ENCODE results near the gene EML3.
A peak's percentile ranks its signal among the peaks of the same experiment; 100 is the strongest.
"Not testable (repeated sequence)": the region's sequence is repeated elsewhere in the genome, so short reads cannot be mapped to it uniquely, and the experiment has no call there.

The EML3 gene

DNA sequence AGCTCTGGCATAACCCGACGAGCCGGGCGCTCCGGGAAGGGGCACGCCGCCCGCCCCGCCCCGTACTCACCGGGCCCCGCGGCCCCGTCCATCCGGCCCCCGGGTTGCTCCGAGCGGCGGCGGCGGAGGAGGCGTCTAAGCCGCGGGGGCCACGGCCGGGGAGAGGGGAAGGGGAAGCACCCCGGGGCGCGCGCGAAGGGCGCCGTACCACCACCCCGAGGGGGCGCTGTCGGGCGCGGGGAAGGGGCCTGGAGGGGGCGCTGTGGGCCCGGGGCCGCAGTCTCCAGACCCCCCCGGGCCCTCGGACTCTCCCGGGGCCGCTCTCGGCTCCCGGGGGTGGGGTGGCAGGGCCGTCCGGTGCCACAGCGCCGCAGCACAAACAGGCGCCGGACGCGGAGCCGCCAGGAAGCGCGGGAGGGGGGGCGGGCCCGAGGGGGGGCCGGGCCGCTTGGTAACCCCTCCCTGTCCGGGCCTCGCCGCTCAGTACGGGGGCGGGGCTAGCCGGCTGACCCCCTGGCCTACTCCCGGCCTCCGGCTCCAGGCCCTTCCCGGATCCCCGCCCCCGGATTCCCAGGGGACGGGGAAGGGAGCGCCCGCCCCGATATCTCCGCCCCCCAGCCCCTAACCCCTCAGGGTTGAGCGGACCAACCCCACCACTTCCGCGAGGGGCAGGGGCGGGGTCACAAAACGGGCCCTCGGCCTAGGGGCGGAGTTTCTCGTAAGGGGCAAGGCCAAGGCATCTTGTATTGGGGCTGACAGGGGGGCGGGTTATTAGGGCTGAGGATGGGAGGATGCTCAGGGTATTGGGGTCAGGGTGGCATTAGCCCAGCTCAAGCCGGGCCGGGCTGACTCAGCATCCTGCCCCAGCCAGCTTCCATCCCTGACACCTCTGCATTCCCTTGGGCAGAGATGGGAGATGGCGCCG, at the start of gene EML3, which contains the start of gene ROM1:
Gene EML3, minus strand, starts transcription at position 410 of the 925 bp plus-strand sequence. Its CDS starts 318 bp downstream, at position 92.
Gene ROM1, plus strand, starts transcription at position 892 of the 925 bp plus-strand sequence. Its CDS starts 25 bp downstream, at position 917.
- peak; percentile 92 for DNase-seq (ENCODE audit: low spot score)

DNA sequence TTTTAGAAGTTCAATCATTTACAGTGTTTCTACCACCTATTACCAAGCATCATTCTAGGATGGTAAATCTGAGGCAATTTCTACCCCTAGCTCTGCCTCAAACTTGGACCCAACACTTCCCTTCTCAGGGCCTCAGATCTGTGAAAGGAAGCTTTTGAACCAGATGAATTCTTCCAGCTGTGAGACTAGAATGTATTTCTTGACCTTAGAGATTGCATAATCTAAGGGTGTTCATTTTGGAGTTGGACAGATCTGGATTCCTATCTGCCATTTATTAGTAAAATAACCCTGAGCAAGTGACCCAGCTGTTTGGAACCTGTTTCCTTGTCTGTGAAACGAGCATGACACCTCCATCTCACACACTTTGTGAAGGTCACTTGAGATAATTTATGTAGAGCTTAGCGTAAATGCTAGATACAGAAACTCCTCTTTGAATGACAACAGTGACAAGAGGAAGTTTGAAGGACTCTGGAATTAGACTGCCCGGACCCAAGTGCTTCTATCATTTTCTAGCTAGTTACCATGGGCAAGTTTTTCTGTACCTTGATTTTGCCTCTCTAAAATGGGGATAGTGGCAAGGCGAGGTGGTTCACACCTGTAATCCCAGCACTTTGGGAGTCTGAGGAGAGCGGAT, 44.3 kb upstream of the EML3 start:
- DNase-seq (ENCODE audit: low spot score) = no peak

GRCh38 chr11:62654297-62654696, 41.7 kb upstream of the EML3 start:
- no peak for DNase-seq (ENCODE audit: low spot score)

DNA sequence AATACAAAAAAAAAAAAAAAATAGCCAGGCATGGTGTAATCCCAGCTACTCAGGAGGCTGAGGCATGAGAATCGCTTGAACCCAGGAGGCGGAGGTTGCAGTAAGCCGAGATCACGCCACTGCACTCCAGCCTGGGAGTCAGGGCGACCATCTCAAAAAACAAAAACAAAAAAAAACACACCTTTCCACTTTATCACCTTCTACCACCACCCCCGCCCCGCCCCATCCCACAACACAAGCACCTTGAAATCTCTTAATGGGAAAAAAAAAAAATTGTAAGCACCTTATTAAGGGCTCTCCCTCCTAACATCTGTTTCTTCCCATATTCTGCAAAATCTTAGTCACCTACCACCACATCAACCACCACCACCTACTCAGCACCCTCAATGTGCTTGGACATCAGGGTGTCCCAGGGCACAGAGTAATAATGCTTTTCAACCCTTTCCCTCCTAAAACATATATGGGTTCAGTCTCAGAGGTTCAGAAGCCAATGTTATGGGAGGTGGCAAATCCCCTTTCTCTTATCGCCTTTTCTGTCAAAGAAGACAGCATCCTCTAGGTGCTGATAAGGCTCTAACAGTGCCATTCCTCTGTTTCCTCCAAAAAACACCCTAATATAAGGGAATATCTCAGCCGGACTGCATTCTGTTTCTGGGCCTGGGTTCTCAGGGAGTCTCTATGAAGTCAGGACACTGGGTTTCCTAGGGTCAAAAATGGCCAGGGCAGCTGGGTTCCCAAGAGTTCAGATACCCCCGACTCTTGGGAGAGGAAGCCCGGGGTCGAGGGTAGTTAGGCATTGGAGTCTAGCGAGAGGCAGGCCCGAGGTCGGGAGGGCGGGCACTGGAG, 39.8 kb upstream of the EML3 start:
- peak; percentile 77 for DNase-seq (ENCODE audit: low spot score)

GRCh38 chr11:62650283-62650682, 37.7 kb upstream of the EML3 start:
- not testable (repeated sequence) for DNase-seq (ENCODE audit: low spot score)

GRCh38 chr11:62649486-62649885, 36.9 kb upstream of the EML3 start:
- DNase-seq (ENCODE audit: low spot score) = no peak

GRCh38 chr11:62648967-62649364, 36.4 kb upstream of the EML3 start:
- no peak for DNase-seq (ENCODE audit: low spot score)

DNA sequence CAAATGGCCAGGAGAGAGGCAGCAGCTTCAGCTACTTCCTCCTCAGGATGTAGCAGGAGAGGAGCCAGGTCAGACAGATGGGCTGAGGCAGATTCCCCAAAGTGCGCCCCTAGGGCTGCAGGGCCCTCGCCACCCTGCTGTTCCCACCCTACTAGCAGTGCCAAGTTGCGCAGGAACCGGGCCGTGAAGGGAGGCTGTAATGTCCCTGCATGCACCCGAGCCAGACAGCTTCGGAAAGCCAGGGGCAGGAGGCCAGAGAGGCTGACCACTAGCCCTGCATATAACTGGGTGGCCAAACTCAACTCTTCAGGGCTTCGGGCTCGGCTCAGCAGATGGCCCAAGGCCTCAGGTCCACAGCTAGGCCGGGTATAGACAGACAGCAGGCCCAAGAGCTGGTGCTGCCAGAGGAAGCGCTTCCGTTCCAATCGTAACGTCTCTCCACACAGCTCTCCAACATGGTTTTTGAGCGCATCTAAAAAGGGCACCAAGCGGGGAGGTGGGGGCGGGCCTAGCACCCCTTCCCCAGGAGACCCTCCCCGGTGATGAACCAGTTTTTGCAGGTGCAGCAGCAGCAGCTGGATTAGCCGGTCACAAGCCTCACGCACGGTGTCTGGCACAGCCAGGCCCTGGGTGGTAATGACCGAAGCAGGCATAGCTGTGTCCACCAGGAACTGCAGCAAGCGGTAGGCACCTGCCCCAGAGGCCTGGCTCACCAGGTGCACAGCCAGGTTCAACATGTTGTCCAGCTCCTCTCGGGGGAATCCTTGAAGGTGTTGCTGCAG, 35.8 kb upstream of the EML3 start:
- no peak for DNase-seq (ENCODE audit: low spot score)

GRCh38 chr11:62647609-62648005, 35.0 kb upstream of the EML3 start:
- DNase-seq (ENCODE audit: low spot score) = no peak

- no peak for DNase-seq (ENCODE audit: low spot score)
Observed at GRCh38 chr11:62646825-62647608, 34.4 kb upstream of the EML3 start.

DNA sequence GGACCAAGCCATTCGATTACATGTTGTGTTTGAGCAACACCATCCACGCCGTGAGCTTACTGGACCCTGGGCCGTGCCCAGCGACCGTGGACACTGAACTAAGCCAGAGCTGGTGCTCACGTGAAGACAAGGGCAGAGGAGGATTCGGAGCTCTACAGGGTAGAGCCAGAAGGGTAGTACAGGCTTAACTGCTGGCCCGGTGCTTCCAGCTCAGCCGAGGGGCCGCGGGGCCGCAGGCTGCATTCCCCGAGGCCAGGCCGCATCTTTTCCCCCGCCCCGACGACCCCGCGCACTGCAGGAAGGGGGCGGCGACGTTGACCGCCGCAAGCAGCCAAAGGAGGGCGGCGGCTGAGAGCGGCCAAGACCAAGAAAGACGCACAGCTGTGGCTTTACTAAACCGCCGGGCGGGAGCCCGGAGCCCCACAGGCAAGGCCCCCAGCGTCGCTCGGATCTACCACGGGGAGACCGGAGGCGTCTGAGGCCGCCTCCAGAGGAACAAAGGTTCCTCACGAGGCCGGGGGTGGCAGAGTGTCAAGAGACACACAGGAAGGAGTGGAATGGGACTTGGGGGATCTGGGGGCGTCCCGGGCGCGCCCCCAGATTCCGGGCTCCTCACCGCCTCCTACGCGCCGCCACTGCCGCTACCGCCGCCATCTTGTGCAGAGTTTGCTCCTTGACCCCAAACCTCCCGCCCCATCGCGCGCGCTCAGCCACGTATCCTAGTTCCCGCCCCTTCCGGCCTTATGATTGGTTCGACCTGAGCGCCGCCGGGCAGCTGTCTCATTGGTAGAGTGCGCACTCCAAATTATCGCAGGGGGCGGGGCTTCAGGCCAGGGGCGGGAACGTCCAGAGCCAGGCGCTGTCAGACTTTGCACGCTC, 33.6 kb upstream of the EML3 start, which contains the start of gene GANAB:
Gene GANAB, minus strand, starts transcription at position 668 of the 879 bp plus-strand sequence. Its CDS starts 14 bp downstream, at position 654.
- DNase-seq (ENCODE audit: low spot score) = peak; percentile 99

DNA sequence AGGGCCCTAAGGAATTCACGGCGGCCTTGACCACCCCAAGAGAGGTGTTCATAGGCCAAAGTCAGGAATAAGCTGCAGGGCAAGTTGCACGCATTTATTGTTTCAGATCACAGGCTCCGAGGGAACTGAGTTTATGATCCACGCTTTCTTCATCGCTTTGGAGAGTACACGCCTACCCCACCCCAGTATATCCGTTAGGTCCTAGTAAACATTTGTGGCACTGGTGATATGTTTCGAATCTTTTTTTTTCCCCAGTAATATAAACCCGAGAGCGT, 33.0 kb upstream of the EML3 start:
- no peak for DNase-seq (ENCODE audit: low spot score)

DNA sequence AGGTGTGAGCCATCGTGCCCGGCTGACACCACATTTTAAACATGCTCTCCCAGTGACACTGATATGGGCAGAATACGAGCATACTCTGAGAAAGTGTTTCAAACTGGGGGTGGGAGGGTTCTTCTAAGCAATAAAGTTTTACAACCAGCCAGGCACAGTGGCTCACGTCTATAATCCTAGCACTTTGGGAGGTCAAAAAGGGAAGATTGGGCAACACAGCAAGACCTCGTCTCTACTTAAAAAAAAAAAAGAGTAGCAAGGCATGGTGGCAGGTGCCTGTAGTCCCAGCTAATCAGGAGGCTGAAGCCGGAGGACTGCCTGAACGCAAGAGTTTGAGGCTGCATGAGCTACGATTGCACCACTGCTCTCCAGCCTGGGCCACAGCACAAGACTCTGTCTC, 31.6 kb upstream of the EML3 start:
- no peak for DNase-seq (ENCODE audit: low spot score)

GRCh38 chr11:62632492-62632891, 19.9 kb upstream of the EML3 start:
- no peak for DNase-seq (ENCODE audit: low spot score)

DNA sequence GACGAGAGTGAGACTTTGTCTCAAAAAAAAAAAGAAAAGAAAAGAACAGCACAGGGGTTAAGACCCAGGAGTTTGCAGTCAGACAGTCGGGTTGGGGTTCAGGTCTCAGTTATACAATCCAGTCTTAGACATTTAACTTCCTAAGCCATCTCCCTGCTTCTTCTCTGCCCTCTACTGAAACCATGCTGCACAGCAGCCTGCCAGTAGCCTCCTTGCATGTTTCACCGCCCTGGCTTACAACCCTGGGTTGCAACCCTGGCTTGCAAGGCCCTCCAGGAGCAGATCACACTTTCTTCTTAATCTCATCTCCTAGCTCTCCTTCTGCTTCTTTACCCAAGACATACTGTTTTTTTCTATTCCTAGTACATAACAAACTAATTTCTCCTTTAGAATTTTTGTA, 15.1 kb upstream of the EML3 start:
- DNase-seq (ENCODE audit: low spot score) = no peak

DNA sequence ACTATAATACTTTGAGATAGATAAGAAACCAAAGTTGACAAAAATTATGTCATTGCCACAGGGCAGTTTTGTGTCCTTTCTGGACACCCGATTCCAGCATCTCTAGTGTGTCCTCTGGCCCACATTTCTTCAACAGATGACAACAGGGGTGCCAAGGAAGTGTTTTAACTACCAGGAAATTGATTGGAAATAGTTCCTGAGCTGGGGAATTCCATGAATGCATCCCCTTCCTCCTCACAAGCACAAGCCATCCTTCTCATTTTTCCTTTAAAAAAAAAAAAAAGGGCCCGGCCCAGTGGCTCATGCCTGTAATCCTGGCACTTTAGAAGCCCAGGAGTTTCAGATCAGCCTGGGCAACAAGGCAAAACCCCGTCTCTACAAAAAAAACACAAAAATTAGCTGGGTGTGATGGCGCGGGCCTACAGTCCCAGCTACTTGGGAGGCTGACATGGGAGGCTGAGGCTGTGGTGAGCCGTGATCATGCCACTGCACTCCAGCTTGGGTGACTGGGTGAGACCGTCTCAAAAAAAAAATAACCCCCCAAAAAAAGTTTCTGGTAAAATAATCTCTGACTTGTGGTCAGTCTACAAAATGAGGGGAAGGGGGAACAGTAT, 10.0 kb upstream of the EML3 start:
- no peak for DNase-seq (ENCODE audit: low spot score)

DNA sequence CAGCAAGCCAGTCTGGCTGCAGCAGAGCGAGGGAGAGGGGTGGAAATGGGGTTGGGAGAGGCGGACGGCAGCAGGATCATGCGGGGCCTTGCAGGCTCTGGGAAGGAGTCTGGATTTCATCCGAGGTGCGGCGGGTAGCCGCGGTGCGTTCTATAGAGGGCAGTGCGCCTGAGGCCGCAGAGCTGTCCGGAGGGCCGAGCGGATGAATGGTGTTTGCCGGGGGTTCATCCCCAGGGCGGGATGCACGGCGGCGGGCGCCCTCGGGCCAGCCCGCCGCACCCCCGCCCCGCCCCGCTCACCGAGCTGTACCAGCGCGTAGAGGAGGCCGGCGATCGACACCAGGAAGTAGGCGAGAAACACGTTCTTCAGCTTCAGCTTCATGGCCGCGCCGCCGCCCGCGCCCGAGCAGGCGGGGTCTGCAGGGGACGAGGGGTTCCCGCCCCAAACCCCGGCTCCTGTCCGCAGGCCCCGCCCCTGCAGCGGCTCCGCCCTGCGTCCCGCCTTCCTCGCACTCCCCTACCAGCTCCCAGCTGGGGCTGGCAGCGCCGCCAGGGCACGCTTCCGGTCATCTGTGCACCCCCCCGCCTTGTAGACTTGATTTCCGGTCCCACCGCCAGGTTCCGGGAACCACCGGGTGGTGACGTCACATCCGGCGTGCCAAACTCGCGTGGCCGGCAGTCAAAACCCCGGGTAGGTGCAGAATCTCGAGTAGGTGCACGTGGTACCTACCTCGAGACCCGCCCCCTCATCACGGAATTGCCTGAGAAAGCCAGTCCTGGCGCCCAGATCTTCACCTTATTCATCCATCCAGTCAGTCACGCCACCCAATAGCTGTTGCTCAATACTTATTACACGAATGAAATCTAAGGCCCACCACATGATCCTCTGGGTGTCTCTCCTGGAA, 9.2 kb upstream of the EML3 start, which contains the start of gene B3GAT3:
Gene B3GAT3, minus strand, starts transcription at position 420 of the 904 bp plus-strand sequence. Its CDS starts 39 bp downstream, at position 381.
- peak; percentile 97 for DNase-seq (ENCODE audit: low spot score)

DNA sequence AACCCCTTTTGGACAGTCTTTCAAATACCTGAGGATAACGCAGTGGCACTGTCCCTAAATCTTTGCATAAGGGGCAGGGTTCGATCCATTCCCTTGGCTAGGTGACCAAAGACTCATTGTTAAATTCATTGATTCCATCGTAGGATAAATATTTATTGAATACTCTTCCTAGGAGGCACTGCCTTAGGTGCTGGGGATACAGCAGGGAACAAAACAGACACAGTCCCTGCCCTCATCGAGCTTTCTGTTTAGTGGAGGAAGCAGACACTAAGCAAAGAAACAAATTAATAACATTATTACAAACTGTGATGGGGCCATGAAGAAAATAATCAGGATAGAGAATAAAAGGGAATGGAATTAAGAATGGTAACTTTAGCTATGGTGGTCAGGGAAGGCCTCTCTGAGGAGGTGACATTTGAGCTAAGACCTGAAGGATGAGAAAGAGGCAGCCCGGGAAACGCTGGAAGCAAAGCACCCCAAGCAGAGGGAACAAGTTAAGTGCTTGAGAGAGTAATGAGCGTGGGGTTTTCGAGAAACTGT, 8.5 kb upstream of the EML3 start:
- DNase-seq (ENCODE audit: low spot score) = no peak
